HAP-1 (cell line): ENCODE measurements around the gene TNN.

Source experiments
- DNase-seq, 2 experiments: peaks; one replicate each; pipeline ENCODE4 v3.0.0-alpha.2; 2016 to 2020; ENCODE audit warnings: low spot score in 2 of 2
- H3K27me3 ChIP-seq: fragments of 250-450 bp; sonication (Bioruptor Pico); 2 replicates; pipeline ENCODE4 v1.5.1; 2020; ENCODE audit warnings: low read depth, mild to moderate bottlenecking, moderate library complexity
- H3K36me3 ChIP-seq: fragments of 250-450 bp; sonication (Bioruptor Pico); replicated peaks from 2 replicates; pipeline ENCODE4 v1.5.1; 2020; ENCODE audit warnings: mild to moderate bottlenecking
- H3K4me1 ChIP-seq: fragments of 250-450 bp; sonication (Bioruptor Pico); 2 replicates; pipeline ENCODE4 v1.5.1; 2020; ENCODE audit warnings: mild to moderate bottlenecking
- H3K4me3 ChIP-seq: fragments of 250-450 bp; sonication (Bioruptor Pico); 2 replicates; pipeline ENCODE4 v1.5.1; 2020; ENCODE audit warnings: mild to moderate bottlenecking, moderate library complexity
- H3K9me3 ChIP-seq: fragments of 250-450 bp; sonication (Bioruptor Pico); 2 replicates; pipeline ENCODE4 v1.5.1; 2020; ENCODE audit warnings: mild to moderate bottlenecking, moderate library complexity
- in situ Hi-C: fragments of 300-500 bp; cut with MboI; formaldehyde crosslinking; loops from 3 replicates; pipeline ENCODE4 v1.14.3; 2020; ENCODE audit warnings: low sequenced_read_pairs, inconsistent platforms, mixed read lengths

Gene TNN

DNA sequence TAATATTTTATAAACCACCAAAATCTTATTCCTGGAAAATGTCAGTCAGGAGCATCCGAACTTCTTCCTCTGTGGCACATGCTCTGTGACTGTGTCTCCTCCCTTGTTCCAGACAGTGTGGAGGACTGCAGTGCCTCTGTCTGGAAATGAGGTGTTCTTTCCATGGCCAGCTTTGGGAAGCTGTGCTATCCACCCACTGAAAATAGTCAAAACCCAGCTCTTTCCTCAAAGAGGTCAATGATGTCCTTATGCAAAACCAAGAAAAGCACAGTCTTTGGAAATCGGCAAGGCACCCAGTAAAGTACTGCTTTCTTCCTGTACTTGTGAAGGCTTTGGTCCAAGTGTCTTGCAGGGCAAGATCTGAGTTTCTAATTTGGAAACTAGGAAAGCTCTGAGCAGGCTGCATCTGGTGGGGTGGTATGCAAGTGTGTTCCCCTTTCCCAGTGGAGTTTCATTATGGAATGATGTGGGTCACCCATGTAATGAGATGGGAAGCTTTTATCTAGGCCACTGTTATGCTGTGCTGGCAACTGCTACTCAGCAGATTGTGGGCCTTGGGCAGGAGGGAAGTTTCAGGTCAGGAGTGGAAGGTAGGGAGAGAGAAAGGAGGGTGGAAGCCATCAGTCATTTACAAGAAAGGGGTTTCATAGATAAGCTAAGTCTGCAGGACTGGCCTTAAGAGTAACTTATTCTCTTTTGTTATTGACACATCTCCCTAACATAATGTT, 119.0 kb downstream of the TNN start:
- peaks cover 3% of the 10 kb centered on the region; the same call in 1 of the 2 replicates for H3K4me1 ChIP-seq
- no peak for DNase-seq
- H3K36me3 ChIP-seq: no peaks in the 10 kb centered on the region
- in situ Hi-C loops: no loop called here
- H3K4me3 ChIP-seq: no peak overlapping the region
- H3K27me3 ChIP-seq: no peaks in the 10 kb centered on the region
- no peaks in the 10 kb centered on the region for H3K9me3 ChIP-seq

DNA sequence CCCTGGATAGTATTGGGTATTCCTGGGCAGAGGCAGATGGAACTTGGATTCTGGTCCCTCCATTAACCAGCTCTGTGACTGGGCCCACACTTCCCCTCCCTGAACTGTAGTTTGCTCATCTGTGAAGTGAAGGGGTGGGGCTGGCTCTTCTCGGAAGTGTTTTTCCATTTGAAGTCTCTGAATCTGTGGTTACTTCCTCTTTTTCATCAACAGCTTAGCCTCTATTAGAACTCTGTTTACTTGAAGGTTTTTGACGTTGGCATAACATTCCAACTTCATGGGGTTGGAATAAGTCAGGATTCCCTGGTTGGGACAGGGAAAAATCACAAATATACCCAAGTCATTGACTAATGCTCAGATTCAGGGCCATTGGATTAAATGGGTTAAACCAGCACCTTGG, 121.3 kb downstream of the TNN start:
- Histone ChIP-seq H3K4me3 (no peak overlapping the region), H3K4me1 (peaks cover 7% of the 10 kb centered on the region; the same call in 1 of the 2 replicates), H3K27me3 (no peaks in the 10 kb centered on the region), H3K36me3 (no peaks in the 10 kb centered on the region), H3K9me3 (no peaks in the 10 kb centered on the region)
- in situ Hi-C loops: no loop called here
- no peak for DNase-seq

- in situ Hi-C loops: no loop called here
- Histone ChIP-seq H3K4me1 (peaks cover 7% of the 10 kb centered on the region; the same call in 1 of the 2 replicates), H3K9me3 (no peaks in the 10 kb centered on the region), H3K27me3 (no peaks in the 10 kb centered on the region), H3K4me3 (peak overlapping the region; percentile 45), H3K36me3 (no peaks in the 10 kb centered on the region)
- no peak for DNase-seq
These were observed 124.0 kb downstream of the TNN start for GRCh38 chr1:175191659-175192058.

- peak; percentile 26 to 58 for DNase-seq
- no peaks in the 10 kb centered on the region for H3K27me3 ChIP-seq
- in situ Hi-C loops: no loop called here
- H3K4me3 ChIP-seq: peak overlapping the region; percentile 45
- H3K4me1 ChIP-seq: peaks cover 7% of the 10 kb centered on the region; the same call in 1 of the 2 replicates
- no peaks in the 10 kb centered on the region for H3K9me3 ChIP-seq
- no peaks in the 10 kb centered on the region for H3K36me3 ChIP-seq
These were observed 124.5 kb downstream of the TNN start for GRCh38 chr1:175192111-175192629.

GRCh38 chr1:175192630-175193526, 125.2 kb downstream of the TNN start, which contains the start of gene KIAA0040:
KIAA0040 (minus strand) TSS chr1:175192776; CDS start chr1:175161013, 31,763 bp downstream.
- no peaks in the 10 kb centered on the region; the same call in 1 of the 2 replicates for H3K27me3 ChIP-seq
- H3K9me3 ChIP-seq: no peaks in the 10 kb centered on the region
- H3K4me3 ChIP-seq: peak within 1 kb of the TSS; percentile 45
- in situ Hi-C loops: no loop called here
- DNase-seq: peak; percentile 48 to 82
- no peaks in the 10 kb centered on the region for H3K36me3 ChIP-seq
- H3K4me1 ChIP-seq: peaks cover 7% of the 10 kb centered on the region; the same call in 1 of the 2 replicates

GRCh38 chr1:175193527-175193910, 125.9 kb downstream of the TNN start:
- Histone ChIP-seq H3K36me3 (no peaks in the 10 kb centered on the region), H3K9me3 (no peaks in the 10 kb centered on the region), H3K4me3 (no peak overlapping the region), H3K27me3 (no peaks in the 10 kb centered on the region; the same call in 1 of the 2 replicates), H3K4me1 (peaks cover 7% of the 10 kb centered on the region; the same call in 1 of the 2 replicates)
- no peak for DNase-seq
- in situ Hi-C loops: no loop called here

GRCh38 chr1:175195281-175195680, 127.6 kb downstream of the TNN start:
- Histone ChIP-seq H3K27me3 (no peaks in the 10 kb centered on the region; the same call in 1 of the 2 replicates), H3K4me1 (peaks cover 7% of the 10 kb centered on the region; the same call in 1 of the 2 replicates), H3K9me3 (no peaks in the 10 kb centered on the region), H3K4me3 (no peak overlapping the region), H3K36me3 (no peaks in the 10 kb centered on the region)
- in situ Hi-C loops: no loop called here
- DNase-seq: no peak

DNA sequence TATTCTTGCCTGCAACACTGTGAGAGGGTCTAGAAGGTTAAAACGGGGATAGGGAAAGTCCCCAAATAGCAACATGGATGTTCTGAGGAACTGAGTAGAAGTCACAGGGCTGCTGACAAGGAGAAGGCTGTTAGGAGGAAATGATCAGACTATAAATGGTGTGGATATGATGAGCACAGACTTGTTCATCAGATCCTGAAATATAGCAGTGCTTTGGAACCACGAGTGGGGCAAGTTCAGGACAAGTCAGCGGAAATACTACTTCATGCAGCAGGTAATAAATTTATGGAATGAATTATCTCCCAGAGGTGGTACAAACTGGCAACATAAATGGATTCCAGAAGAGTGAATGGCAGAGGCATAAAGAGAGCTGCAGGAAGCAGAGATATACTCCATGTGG, 128.2 kb downstream of the TNN start:
- H3K36me3 ChIP-seq: no peaks in the 10 kb centered on the region
- H3K4me1 ChIP-seq: peaks cover 7% of the 10 kb centered on the region; the same call in 1 of the 2 replicates
- no peak for DNase-seq
- H3K4me3 ChIP-seq: no peak overlapping the region
- H3K27me3 ChIP-seq: no peaks in the 10 kb centered on the region; the same call in 1 of the 2 replicates
- in situ Hi-C loops: no loop called here
- H3K9me3 ChIP-seq: no peaks in the 10 kb centered on the region

DNA sequence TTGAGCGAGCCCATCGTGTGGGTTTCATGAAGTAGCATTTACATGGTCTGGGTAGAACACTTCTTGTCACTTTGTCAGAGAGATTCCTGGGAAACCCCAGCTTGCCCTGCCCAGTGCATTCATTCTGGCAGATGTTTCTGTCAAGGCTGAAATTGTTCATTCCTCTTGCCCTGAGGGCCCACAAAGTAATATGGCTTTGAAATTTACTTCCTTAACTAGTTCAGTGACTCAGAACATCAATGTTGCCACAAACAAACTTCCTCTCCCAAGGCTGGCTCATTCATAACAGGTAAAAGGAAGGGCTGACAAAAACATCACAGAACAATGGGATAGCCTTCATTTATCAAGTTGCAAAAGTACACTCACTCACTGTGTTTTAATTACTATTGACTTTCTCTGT, 129.9 kb downstream of the TNN start:
- Histone ChIP-seq H3K27me3 (no peaks in the 10 kb centered on the region; the same call in 1 of the 2 replicates), H3K4me3 (no peak overlapping the region), H3K4me1 (no peaks in the 10 kb centered on the region), H3K9me3 (no peaks in the 10 kb centered on the region), H3K36me3 (no peaks in the 10 kb centered on the region)
- DNase-seq: no peak
- in situ Hi-C loops: no loop called here
